NCI-H128 (cell line): ENCODE measurements around the gene PRPF19.
"Not testable (repeated sequence)": the region's sequence is repeated elsewhere in the genome, so short reads cannot be mapped to it uniquely, and the experiment has no call there.

Experiments used
- DNase-seq: peaks from one replicate; lab custom pipeline; 2025; ENCODE audit not compliant: unreplicated experiment; lab: John Stamatoyannopoulos, UW

Gene PRPF19

GRCh38 chr11:60910281-60910687, 3.9 kb upstream of the PRPF19 start:
- no peak for DNase-seq

DNA sequence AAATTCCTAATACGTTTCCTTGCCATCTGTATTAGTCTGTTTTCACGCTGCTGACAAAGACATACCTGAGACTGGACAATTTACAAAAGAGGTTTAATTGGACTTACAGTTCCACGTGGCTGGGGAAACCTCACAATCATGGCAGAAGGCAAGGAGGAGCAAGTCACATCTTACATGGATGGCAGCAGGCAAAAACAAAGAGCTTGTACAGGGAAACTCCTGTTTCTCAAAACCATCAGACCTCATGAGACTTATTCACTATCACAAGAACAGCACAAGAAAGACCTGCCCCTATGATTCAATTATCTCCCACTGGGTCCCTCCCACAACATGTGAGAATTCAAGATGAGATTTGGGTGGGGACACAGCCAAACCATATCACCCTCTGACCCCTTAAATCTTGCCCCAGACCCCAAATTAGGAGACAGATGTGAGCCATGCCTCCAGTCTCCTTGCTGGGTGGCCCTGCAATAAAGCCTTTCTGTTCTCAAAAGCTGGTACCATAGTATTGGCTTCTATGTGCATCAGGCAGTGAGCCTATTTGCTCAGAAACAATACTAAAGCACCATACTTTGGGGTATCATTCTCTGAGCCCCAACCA, 3.4 kb upstream of the PRPF19 start:
- not testable (repeated sequence) for DNase-seq

- DNase-seq, result no peak
Observed at GRCh38 chr11:60908803-60909202, 2.4 kb upstream of the PRPF19 start.

- no peak for DNase-seq
Observed at GRCh38 chr11:60905551-60906113, 753 bp downstream of the PRPF19 start.

- no peak for DNase-seq
Observed at GRCh38 chr11:60905047-60905446, 1.3 kb downstream of the PRPF19 start.

- DNase-seq, result no peak
Observed at GRCh38 chr11:60902625-60903024, 3.8 kb downstream of the PRPF19 start.

DNA sequence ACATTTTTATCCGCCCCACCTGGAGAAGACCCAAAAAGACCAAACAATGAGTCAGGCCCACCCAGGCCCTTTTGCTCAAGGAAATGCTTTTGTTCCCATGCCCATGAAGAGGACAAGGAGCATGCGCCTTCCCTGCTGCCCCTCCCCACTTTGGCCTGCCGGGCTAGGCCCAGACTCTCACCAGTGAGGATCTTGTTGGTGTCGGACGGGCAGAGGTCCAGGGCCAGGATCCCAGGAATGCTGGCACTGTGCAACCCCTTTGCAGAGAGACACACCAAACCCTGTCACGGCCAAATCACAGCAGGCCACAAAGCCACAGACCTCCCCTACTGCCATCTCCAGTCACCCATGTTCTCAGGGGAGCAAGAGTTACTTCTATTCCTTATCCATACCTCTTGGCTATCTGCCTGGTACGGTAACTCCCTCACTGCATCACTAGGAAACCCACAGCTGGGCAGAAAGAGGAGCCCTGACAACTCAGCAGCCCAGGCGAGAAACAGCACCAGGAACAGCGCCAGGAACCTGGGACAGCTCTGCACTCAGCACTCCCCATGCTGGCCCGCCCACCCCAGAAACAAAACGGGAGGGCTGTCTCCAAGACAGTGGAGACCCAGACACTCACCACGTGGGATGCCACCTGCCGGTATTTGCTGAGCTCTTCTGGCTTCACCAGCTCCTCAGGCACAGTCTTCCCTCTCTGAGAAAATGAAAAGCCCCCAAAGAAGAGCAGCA, 5.5 kb downstream of the PRPF19 start:
- DNase-seq, result no peak

GRCh38 chr11:60899977-60900376, 6.4 kb downstream of the PRPF19 start:
- no peak for DNase-seq

GRCh38 chr11:60899046-60899936, 7.1 kb downstream of the PRPF19 start:
- no peak for DNase-seq

GRCh38 chr11:60897496-60897895, 8.9 kb downstream of the PRPF19 start:
- no peak for DNase-seq

DNA sequence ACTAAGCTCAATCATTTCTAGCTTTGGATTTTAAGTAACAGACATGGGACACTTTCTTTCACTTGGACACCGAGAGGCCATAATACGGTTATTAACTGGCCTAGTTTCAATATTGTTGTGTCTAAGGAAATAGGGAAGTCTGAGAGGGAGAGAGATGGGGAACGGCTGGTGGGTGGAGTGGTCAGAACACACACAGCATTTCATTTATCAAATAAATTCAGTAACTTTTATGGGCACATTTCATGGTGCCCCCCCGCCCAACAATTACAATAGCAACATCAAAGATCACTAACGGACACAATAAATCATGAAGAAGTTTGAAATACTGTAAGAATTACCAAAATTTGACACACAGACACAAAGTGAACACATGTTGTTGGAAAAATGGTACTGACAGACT, 10.7 kb downstream of the PRPF19 start:
- DNase-seq, result no peak

- DNase-seq, result no peak
Observed at GRCh38 chr11:60891103-60891741, 15.2 kb downstream of the PRPF19 start.

DNA sequence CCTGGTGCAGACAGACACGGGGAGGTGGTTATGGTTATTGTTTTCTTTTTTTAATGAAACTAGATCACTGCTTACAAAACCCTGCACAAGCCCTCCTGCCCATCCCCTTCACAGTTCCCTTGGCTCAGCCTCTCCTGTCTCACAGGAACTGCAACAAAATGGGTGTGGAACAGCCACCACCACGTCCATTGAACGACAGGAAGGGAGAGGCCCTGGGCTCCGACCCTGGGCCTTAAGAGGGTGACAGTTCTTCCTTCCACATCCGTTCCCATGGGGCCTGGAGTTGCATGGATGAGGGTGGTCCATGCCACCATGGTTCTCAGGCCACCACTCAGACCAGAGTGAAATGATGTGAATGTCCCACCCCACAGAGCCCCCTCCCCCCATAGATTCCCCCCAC, 15.7 kb downstream of the PRPF19 start:
- no peak for DNase-seq

GRCh38 chr11:60889869-60890311, 16.5 kb downstream of the PRPF19 start:
- no peak for DNase-seq

DNA sequence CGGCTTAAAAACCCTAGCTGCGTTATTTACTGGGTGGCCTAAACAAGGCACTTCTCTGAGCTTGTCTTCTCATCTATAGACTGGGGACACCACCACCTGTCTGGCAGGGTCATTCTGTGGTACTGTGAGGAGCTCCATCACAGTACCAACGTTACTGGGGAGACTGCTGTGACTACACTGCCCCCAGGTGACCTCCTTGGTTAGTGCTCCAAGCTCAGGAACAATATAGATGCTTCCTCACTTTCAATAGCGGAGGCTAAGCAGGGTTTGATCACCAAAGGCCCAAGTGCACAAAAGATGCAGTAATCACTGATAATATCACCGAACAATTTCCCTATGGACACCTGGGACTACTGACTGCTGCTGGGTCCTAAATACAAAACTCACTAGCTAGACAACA, 18.8 kb downstream of the PRPF19 start:
- peak; percentile 15 for DNase-seq

DNA sequence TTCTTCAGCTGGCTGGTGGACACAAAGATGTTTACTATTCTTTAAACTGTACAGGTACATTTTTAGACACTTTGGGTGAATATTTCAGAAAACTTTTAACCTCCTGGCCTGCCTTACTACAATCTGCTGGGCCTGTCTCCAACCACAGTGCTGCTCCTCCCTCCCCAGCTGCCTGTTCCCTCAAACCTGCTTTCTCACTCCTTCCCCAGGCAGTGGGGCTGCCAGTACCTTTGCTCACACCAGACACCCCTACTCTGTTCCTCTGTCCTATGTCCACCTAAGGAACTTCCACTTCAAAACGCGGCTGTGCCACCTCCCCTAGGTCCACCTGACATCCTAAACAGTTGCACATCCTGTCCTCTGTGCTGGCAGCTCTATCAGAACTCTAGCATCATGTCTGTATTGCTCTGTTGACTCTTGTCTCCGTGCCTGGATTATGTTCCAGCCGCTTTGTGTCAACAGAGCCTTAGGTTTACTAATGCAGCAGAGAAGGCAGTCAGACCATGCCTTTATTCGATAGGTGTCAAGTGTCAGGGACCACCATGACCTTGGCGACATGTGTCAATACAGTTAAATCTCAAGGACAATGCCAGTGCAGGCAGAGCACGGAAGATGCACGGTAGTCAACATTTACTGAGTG, 25.6 kb downstream of the PRPF19 start:
- no peak for DNase-seq

- no peak for DNase-seq
Observed at GRCh38 chr11:60879971-60880588, 26.3 kb downstream of the PRPF19 start.

DNA sequence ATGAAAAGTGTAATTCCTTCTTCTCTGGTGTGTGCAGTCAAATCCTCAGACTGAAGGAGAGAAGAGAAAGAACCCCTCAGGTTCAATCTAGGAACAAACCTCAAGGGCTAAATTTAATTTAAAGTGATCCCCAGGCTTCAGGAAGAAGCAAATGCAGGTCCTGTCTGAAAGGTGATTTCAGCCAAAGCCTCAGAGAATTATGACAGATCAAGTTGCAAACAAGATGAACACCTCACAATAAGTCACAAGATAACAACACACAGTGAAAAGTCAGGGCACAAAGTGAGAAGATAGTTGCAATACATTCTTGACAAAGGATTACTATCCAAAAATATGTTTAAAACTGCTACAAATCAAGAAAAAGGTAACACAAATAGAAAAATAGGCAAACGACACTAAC, 27.3 kb downstream of the PRPF19 start:
- DNase-seq, result no peak

- DNase-seq, result no peak
Observed at GRCh38 chr11:60878245-60879101, 27.9 kb downstream of the PRPF19 start.
